CD14-positive monocyte (primary cell): ENCODE measurements around the gene SPIN3. TPM values are rescaled to one million over a fixed set of nuclear protein-coding genes. Genes with fewer than 3 reads are reported as not detected.
"Not testable (repeated sequence)": the region's sequence is repeated elsewhere in the genome, so short reads cannot be mapped to it uniquely, and the experiment has no call there.

Source experiments
- DNase-seq, 3 donors: peaks; one replicate each; pipeline ENCODE4 v3.0.0-alpha.2; 2011 to 2022
- H2AFZ ChIP-seq: 2 replicates; pipeline ENCODE4 v1.6.0; 2012; ENCODE audit warnings: mild to moderate bottlenecking, low read depth, low read length, inconsistent platforms; ENCODE audit not compliant: insufficient read depth, poor library complexity, severe bottlenecking
- H3K27ac ChIP-seq, 2 donors: 1 replicate in 1 of 2; 2 replicates in 1 of 2; pipeline ENCODE4 v1.5.1; 2012 to 2013; ENCODE audit warnings: low read length in 2 of 2, control low read depth in 1 of 2, inconsistent platforms in 1 of 2, low read depth in 1 of 2, mild to moderate bottlenecking in 1 of 2
- H3K27me3 ChIP-seq, 2 donors: one replicate each; pipeline versions ENCODE4 v1.6.0 to v1.6.1; 2011 to 2013; ENCODE audit warnings: low read length in 2 of 2; ENCODE audit not compliant: control insufficient read depth in 2 of 2, insufficient read depth in 2 of 2
- H3K36me3 ChIP-seq, 2 donors: replicated peaks in 1 of 2; 1 replicate in 1 of 2; 2 replicates in 1 of 2; pipeline versions ENCODE4 v1.5.1 to v1.6.1; 2012 to 2013; ENCODE audit warnings: low read length in 2 of 2, control low read depth in 1 of 2, inconsistent platforms in 1 of 2, mild to moderate bottlenecking in 1 of 2; ENCODE audit not compliant: insufficient read depth in 2 of 2, control insufficient read depth in 1 of 2
- H3K4me1 ChIP-seq, 2 donors: 1 replicate in 1 of 2; 2 replicates in 1 of 2; pipeline versions ENCODE4 v1.5.1 to v1.6.1; 2012 to 2013; ENCODE audit warnings: low read length in 2 of 2, control low read depth in 1 of 2, inconsistent platforms in 1 of 2, mild to moderate bottlenecking in 1 of 2, moderate library complexity in 1 of 2; ENCODE audit not compliant: insufficient read depth in 2 of 2, control insufficient read depth in 1 of 2
- H3K4me2 ChIP-seq: replicated peaks from 2 replicates; pipeline ENCODE3; 2012; ENCODE audit warnings: low read length, moderate library complexity, mild to moderate bottlenecking; ENCODE audit not compliant: poor library complexity, severe bottlenecking; ENCODE audit errors: extremely low read depth
- H3K4me3 ChIP-seq, 3 experiments: fragments of 200-600 bp in 1 of 3; sonication (generic) in 1 of 3; replicated peaks in 1 of 3; 1 replicate in 2 of 3; 2 replicates in 1 of 3; pipeline ENCODE4 v1.5.1; 2011 to 2013; ENCODE audit warnings: low read length in 3 of 3, mild to moderate bottlenecking in 3 of 3, control low read depth in 2 of 3, low read depth in 2 of 3, inconsistent platforms in 1 of 3, moderate library complexity in 1 of 3
- H3K79me2 ChIP-seq: 2 replicates; pipeline ENCODE4 v1.6.0; 2012; ENCODE audit warnings: mild to moderate bottlenecking, control low read depth, inconsistent platforms, low read length, moderate library complexity; ENCODE audit not compliant: insufficient read depth
- H3K9ac ChIP-seq: 2 replicates; pipeline ENCODE4 v1.6.0; 2017; ENCODE audit warnings: low read length, mild to moderate bottlenecking; ENCODE audit not compliant: insufficient read depth, poor library complexity, severe bottlenecking
- H3K9me3 ChIP-seq, 2 donors: replicated peaks in 1 of 2; 1 replicate in 1 of 2; 2 replicates in 1 of 2; pipeline versions ENCODE4 v1.5.1 to v1.6.1; 2012 to 2013; ENCODE audit warnings: low read length in 2 of 2, control low read depth in 1 of 2; ENCODE audit not compliant: control insufficient read depth in 1 of 2, insufficient read depth in 1 of 2
- H4K20me1 ChIP-seq: 2 replicates; pipeline ENCODE4 v1.6.0; 2012; ENCODE audit warnings: mild to moderate bottlenecking, low read length, control low read depth, moderate library complexity; ENCODE audit not compliant: insufficient read depth
- H3K27ac Mint-ChIP-seq, 7 donors: one replicate each; pipeline ENCODE4 v1.8.0; 2020; ENCODE audit warnings: mild to moderate bottlenecking in 7 of 7, mixed read lengths in 7 of 7, moderate library complexity in 6 of 7, inconsistent platforms in 2 of 7
- H3K27me3 Mint-ChIP-seq, 3 donors: one replicate each; pipeline ENCODE4 v1.8.0; 2021 to 2022; ENCODE audit warnings: low read depth in 3 of 3, mild to moderate bottlenecking in 3 of 3, mixed read lengths in 3 of 3, moderate library complexity in 3 of 3, inconsistent platforms in 1 of 3
- H3K36me3 Mint-ChIP-seq, 2 donors: one replicate each; pipeline ENCODE4 v1.8.0; 2020; ENCODE audit warnings: mixed read lengths in 2 of 2, inconsistent platforms in 1 of 2, mild to moderate bottlenecking in 1 of 2
- H3K4me1 Mint-ChIP-seq: one replicate; pipeline ENCODE4 v1.8.0; 2020; ENCODE audit warnings: mild to moderate bottlenecking, mixed read lengths
- H3K4me3 Mint-ChIP-seq, 2 donors: one replicate each; pipeline ENCODE4 v1.8.0; 2020; ENCODE audit warnings: mild to moderate bottlenecking in 2 of 2, mixed read lengths in 2 of 2, moderate library complexity in 1 of 2
- H3K9me3 Mint-ChIP-seq, 7 donors: one replicate each; pipeline ENCODE4 v1.8.0; 2020 to 2022; ENCODE audit warnings: mixed read lengths in 7 of 7, mild to moderate bottlenecking in 6 of 7, moderate library complexity in 6 of 7, inconsistent platforms in 2 of 7
- WGBS: methylation state at CpG from one replicate; pipeline ENCODE4 v1.1.5; 2013; ENCODE audit warnings: missing lambda C conversion rate; ENCODE audit not compliant: insufficient coverage; 5-methylcytosine and 5-hydroxymethylcytosine counted together
- intact Hi-C, 2 donors: fragments of 100-400 bp; cut with micrococcal nuclease; formaldehyde crosslinking; loops; one replicate each; pipeline versions ENCODE4 v1.15.0 to v1.15.1; 2023
- polyA minus RNA-seq: library from RNA; depleted of rRNA, polyadenylated mRNA; stranded (reverse); fragments of >200 nt; gene quantifications from 2 replicates; pipeline ENCODE4 v1.2.3, GENCODE V29; 2012
- polyA plus RNA-seq, 3 donors: library from polyadenylated mRNA; depleted of rRNA in 1 of 3; unstranded in 2 of 3; stranded (reverse) in 1 of 3; fragments of 300-500 nt in 2 of 3; fragments of >200 nt in 1 of 3; fragmentation: Illumina TruSeq in 2 of 3; gene quantifications; 1 replicate in 2 of 3; 2 replicates in 1 of 3; pipeline ENCODE4 v1.2.3, GENCODE V29; 2012 to 2021
- total RNA-seq, 12 experiments: library from RNA in 1 of 12; stranded (reverse) in 1 of 12; fragments of 120-200 nt in 1 of 12; gene quantifications; one replicate each; pipeline ENCODE4 v1.2.4 and lab custom pipeline; 2013 to 2026; ENCODE audit warnings: mixed read lengths in 6 of 12, inconsistent platforms in 1 of 12
- TF ChIP-seq, protein P1 (sequence below): fragments of 200-600 bp; IDR thresholded peaks from one replicate; pipeline ENCODE4 v1.8.0; 2022; ENCODE audit warnings: antibody characterized with exemption, mild to moderate bottlenecking

The SPIN3 gene
- 4.4 TPM for total RNA-seq (2013)
- polyA plus RNA-seq, result 1 to 10 TPM in 2 of 3 donors, under 1 TPM in 1; 0.80 to 6.3 (median 1.6) TPM
- 1.4 and 2.1 TPM in 2 replicates for polyA minus RNA-seq
- total RNA-seq (lab: John Stamatoyannopoulos, UW), result 1.1 to 6.7 (median 2.6) reads per million in 11 experiments

DNA sequence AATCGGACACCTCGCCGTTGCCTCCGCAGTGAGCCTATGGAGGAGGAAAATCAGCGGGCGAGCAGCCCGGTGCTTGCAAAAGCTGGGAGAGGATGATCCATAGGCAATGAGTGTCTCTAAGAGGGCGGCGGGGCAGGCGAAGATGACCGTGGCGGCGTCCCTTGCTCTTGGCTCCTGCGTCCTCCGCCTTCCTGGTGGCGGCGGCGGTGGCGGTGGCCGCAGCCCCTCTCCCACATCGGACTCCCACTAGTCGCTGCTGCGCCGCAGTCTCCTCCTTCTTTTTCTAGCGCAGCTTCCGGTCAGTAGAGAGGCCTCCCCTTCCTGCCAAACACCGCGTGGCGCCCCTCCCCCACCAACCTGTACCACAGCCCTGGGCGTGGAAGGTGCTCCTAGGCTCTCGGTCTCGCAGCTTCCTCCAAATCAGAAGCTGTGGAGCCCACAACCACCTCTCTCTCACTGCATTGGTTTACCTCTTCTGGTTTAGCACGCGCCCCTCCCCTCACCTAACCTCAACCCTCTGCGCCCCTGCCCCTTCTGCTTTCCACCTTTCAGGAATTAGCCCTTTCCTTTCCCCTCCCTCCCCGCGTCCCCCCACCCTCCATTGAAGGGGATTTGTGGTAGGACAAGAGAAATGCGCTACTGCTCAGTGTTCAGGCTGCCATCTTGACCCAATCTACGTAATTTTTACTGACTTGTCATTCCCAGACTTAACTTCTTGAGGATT, at the start of gene SPIN3:
SPIN3 (minus strand) TSS at position 271 of the 724 bp plus-strand sequence. CDS start 594 bp downstream, outside the sequence.
- Mint-ChIP-seq H3K9me3 (peaks cover 0 to 3% (median 0%) of the 10 kb centered on the region in 7 donors), H3K27me3 (peaks cover 0 to 13% (median 3%) of the 10 kb centered on the region in 3 donors), H3K4me1 (peaks cover 19% of the 10 kb centered on the region), H3K27ac (peak within 1 kb of the TSS in 6 of 7 donors; percentile 7 to 75 (median 56)), H3K4me3 (peak within 1 kb of the TSS; percentile 90 to 96), H3K36me3 (peaks cover 6 to 14% of the 10 kb centered on the region in 2 donors)
- 0% methylated on average over 5 of the region's 39 CpGs for WGBS
- H3K27ac ChIP-seq, result peak within 1 kb of the TSS in 1 of 2 donors; percentile 65
- DNase-seq, result peak; percentile 2 to 15 (median 5)
- peak within 1 kb of the TSS; percentile 71 for H3K4me2 ChIP-seq
- intact Hi-C loops, result no loop called here
- no peaks in the 10 kb centered on the region for H4K20me1 ChIP-seq
- H3K9ac ChIP-seq, result peak within 1 kb of the TSS; percentile 63
- no peaks in the 10 kb centered on the region for H3K9me3 ChIP-seq
- H3K36me3 ChIP-seq, result no peaks in the 10 kb centered on the region
- peaks cover 6 to 9% of the 10 kb centered on the region in 2 donors for H3K4me1 ChIP-seq
- peak within 1 kb of the TSS; percentile 85 for H2AFZ ChIP-seq
- TF ChIP-seq, protein P1, sequence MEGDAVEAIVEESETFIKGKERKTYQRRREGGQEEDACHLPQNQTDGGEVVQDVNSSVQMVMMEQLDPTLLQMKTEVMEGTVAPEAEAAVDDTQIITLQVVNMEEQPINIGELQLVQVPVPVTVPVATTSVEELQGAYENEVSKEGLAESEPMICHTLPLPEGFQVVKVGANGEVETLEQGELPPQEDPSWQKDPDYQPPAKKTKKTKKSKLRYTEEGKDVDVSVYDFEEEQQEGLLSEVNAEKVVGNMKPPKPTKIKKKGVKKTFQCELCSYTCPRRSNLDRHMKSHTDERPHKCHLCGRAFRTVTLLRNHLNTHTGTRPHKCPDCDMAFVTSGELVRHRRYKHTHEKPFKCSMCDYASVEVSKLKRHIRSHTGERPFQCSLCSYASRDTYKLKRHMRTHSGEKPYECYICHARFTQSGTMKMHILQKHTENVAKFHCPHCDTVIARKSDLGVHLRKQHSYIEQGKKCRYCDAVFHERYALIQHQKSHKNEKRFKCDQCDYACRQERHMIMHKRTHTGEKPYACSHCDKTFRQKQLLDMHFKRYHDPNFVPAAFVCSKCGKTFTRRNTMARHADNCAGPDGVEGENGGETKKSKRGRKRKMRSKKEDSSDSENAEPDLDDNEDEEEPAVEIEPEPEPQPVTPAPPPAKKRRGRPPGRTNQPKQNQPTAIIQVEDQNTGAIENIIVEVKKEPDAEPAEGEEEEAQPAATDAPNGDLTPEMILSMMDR, result no peak
- H3K4me3 ChIP-seq, result peak within 1 kb of the TSS; percentile 59 to 83 (median 73)
- no peaks in the 10 kb centered on the region for H3K79me2 ChIP-seq
- peaks cover 0 to 2% of the 10 kb centered on the region in 2 donors for H3K27me3 ChIP-seq

DNA sequence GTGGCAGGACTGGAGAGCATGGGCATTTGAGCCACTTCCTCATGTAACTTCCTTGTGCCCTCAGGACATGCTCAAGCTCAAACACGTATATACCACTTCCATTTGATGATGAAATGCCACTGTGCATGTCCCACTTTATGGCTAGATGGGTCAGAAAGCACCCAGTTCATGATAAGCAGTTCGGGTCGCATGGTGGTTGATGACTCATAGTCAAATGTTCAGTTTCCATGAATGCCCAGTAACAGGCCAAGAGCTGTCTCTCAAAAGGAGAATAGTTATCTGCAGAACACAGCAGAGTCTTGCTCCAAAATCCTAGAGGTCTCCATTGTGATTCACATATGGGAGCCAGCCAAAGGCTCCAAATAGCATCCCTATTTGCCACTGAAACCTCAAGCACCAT, 48.9 kb upstream of the SPIN3 start:
- Histone ChIP-seq H3K79me2 (no peaks in the 10 kb centered on the region), H2AFZ (no peak overlapping the region), H3K27me3 (no peaks in the 10 kb centered on the region), H3K9ac (no peak overlapping the region), H3K4me1 (no peaks in the 10 kb centered on the region), H3K36me3 (no peaks in the 10 kb centered on the region), H3K9me3 (peaks cover 5 to 11% of the 10 kb centered on the region in 2 donors), H4K20me1 (no peaks in the 10 kb centered on the region), H3K4me2 (no peak overlapping the region), H3K4me3 (no peak overlapping the region), H3K27ac (no peak overlapping the region)
- Mint-ChIP-seq H3K9me3 (peaks cover 2 to 12% (median 5%) of the 10 kb centered on the region in 7 donors), H3K4me3 (no peak overlapping the region), H3K27me3 (peaks cover 0 to 5% (median 0%) of the 10 kb centered on the region in 3 donors), H3K36me3 (no peaks in the 10 kb centered on the region), H3K27ac (no peak overlapping the region), H3K4me1 (no peaks in the 10 kb centered on the region)
- intact Hi-C loops, result no loop called here
- TF ChIP-seq, protein P1, result no peak
- 90% methylated on average over 2 of the region's 3 CpGs for WGBS
- no peak for DNase-seq

DNA sequence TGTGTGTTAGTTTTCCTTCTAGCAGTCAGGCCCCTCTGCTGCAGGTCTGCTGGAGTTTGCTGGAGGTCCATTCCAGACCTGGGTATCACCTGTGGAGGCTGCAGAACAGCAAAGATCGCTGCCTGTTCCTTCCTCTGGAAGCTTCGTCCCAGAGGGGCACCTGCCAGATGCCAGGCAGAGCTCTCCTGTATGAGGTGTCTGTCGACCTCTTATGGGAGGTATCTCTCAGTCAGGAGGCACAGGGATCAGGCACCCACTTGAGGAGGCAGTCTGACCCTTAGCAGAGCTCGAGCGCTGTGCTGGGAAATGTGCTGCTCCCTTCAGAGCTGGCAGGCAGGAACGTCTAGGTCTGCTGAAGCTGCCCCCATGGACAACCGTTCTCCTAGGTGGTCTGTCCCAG, 41.9 kb upstream of the SPIN3 start:
- DNase-seq, H2AFZ ChIP-seq, intact Hi-C loops, H3K27ac Mint-ChIP-seq, H3K9ac ChIP-seq, H3K27ac ChIP-seq, H3K4me1 ChIP-seq, H3K4me1 Mint-ChIP-seq, H3K36me3 Mint-ChIP-seq, H3K27me3 ChIP-seq, H3K36me3 ChIP-seq, H3K79me2 ChIP-seq, H4K20me1 ChIP-seq, H3K4me2 ChIP-seq, H3K4me3 Mint-ChIP-seq, H3K4me3 ChIP-seq: not testable (repeated sequence)
- Mint-ChIP-seq H3K9me3 (peaks cover 0 to 13% (median 9%) of the 10 kb centered on the region in 7 donors), H3K27me3 (peaks cover 0 to 14% (median 0%) of the 10 kb centered on the region in 3 donors)
- H3K9me3 ChIP-seq, result peaks cover 5 to 23% of the 10 kb centered on the region in 2 donors
- WGBS, result 91% methylated on average over 7 of the region's 7 CpGs
